Stimulated activated CD4-positive, alpha-beta T cell treated with anti-CD3 and anti-CD28 coated beads, Interleukin-1b, Interleukin-23, amount 100 ng/mL, for 24 hours (primary cell): ENCODE results near the gene GARNL3.

Experiments used
- DNase-seq, 4 experiments: peaks; one replicate each; pipeline ENCODE4 v3.0.0-alpha.2; 2020; ENCODE audit warnings: low read depth in 4 of 4, low spot score in 1 of 4

Gene GARNL3

GRCh38 chr9:127277770-127278169, 13.2 kb downstream of the GARNL3 start:
- no peak for DNase-seq

GRCh38 chr9:127278372-127278771, 13.8 kb downstream of the GARNL3 start:
- DNase-seq: no peak

- DNase-seq: no peak
These were observed 15.2 kb downstream of the GARNL3 start for GRCh38 chr9:127279717-127280285.

GRCh38 chr9:127280880-127281660, 16.5 kb downstream of the GARNL3 start:
- DNase-seq: no peak

- DNase-seq: no peak
These were observed 17.3 kb downstream of the GARNL3 start for GRCh38 chr9:127281891-127282290.

- DNase-seq: no peak
These were observed 18.0 kb downstream of the GARNL3 start for GRCh38 chr9:127282611-127283010.

- DNase-seq: no peak
These were observed 18.6 kb downstream of the GARNL3 start for GRCh38 chr9:127283135-127283534.

- DNase-seq: no peak
These were observed 19.4 kb downstream of the GARNL3 start for GRCh38 chr9:127283917-127284497.

- DNase-seq: no peak
These were observed 21.4 kb downstream of the GARNL3 start for GRCh38 chr9:127285965-127286364.

GRCh38 chr9:127290561-127291065, 26.0 kb downstream of the GARNL3 start:
- DNase-seq: no peak

GRCh38 chr9:127291246-127291778, 26.7 kb downstream of the GARNL3 start:
- no peak for DNase-seq

- DNase-seq: no peak
These were observed 27.8 kb downstream of the GARNL3 start for GRCh38 chr9:127292415-127292814.

GRCh38 chr9:127293328-127293727, 28.8 kb downstream of the GARNL3 start:
- no peak for DNase-seq

GRCh38 chr9:127293767-127294166, 29.2 kb downstream of the GARNL3 start:
- no peak for DNase-seq

- DNase-seq: no peak
These were observed 30.4 kb downstream of the GARNL3 start for GRCh38 chr9:127295005-127295404.

GRCh38 chr9:127300886-127301447, 36.4 kb downstream of the GARNL3 start:
- DNase-seq: no peak

- DNase-seq: no peak
These were observed 39.3 kb downstream of the GARNL3 start for GRCh38 chr9:127303830-127304229.

GRCh38 chr9:127305206-127305837, 40.7 kb downstream of the GARNL3 start:
- DNase-seq: no peak

GRCh38 chr9:127305838-127306226, 41.3 kb downstream of the GARNL3 start:
- DNase-seq: no peak

- DNase-seq: no peak
These were observed 43.2 kb downstream of the GARNL3 start for GRCh38 chr9:127307802-127308201.
